ENCODE measurements around the gene CHMP5.

Gene CHMP5

GRCh38 chr9:33242609-33243134 lies 22.2 kb upstream of the CHMP5 start:
- DNase-seq (ENCODE audit: low read depth in 2 of 2): no peak

GRCh38 chr9:33244137-33244784 lies 20.6 kb upstream of the CHMP5 start:
- DNase-seq (ENCODE audit: low read depth in 2 of 2): no peak

- no peak for DNase-seq (ENCODE audit: low read depth in 2 of 2)
These were observed 19.5 kb upstream of the CHMP5 start for GRCh38 chr9:33245341-33245740.

- DNase-seq (ENCODE audit: low read depth in 2 of 2): no peak
These were observed 18.5 kb upstream of the CHMP5 start for GRCh38 chr9:33246269-33246860.

GRCh38 chr9:33248606-33249005 lies 16.2 kb upstream of the CHMP5 start:
- DNase-seq (ENCODE audit: low read depth in 2 of 2): no peak

GRCh38 chr9:33249087-33249658 lies 15.7 kb upstream of the CHMP5 start:
- DNase-seq (ENCODE audit: low read depth in 2 of 2): no peak

- no peak for DNase-seq (ENCODE audit: low read depth in 2 of 2)
These were observed 14.9 kb upstream of the CHMP5 start for GRCh38 chr9:33249983-33250382.

- no peak for DNase-seq (ENCODE audit: low read depth in 2 of 2)
These were observed 14.3 kb upstream of the CHMP5 start for GRCh38 chr9:33250458-33250995.

GRCh38 chr9:33254211-33254610 lies 10.6 kb upstream of the CHMP5 start:
- no peak for DNase-seq (ENCODE audit: low read depth in 2 of 2)

- DNase-seq (ENCODE audit: low read depth in 2 of 2): no peak
These were observed 9.8 kb upstream of the CHMP5 start for GRCh38 chr9:33255014-33255413.

GRCh38 chr9:33255471-33255870 lies 9.4 kb upstream of the CHMP5 start:
- DNase-seq (ENCODE audit: low read depth in 2 of 2): no peak

GRCh38 chr9:33256236-33256635 lies 8.6 kb upstream of the CHMP5 start:
- DNase-seq (ENCODE audit: low read depth in 2 of 2): no peak

- no peak for DNase-seq (ENCODE audit: low read depth in 2 of 2)
These were observed 7.6 kb upstream of the CHMP5 start for GRCh38 chr9:33257276-33257675.

GRCh38 chr9:33260372-33260771 lies 4.5 kb upstream of the CHMP5 start:
- DNase-seq (ENCODE audit: low read depth in 2 of 2): no peak

- DNase-seq (ENCODE audit: low read depth in 2 of 2): no peak
These were observed 1.5 kb upstream of the CHMP5 start for GRCh38 chr9:33263131-33264002.

GRCh38 chr9:33264003-33264472 lies 811 bp upstream of the CHMP5 start:
- peak; percentile 7 to 32 for DNase-seq (ENCODE audit: low read depth in 2 of 2)

- DNase-seq (ENCODE audit: low read depth in 2 of 2): no peak
These were observed 489 bp downstream of the CHMP5 start for GRCh38 chr9:33265211-33265865.

GRCh38 chr9:33267151-33267767 lies 2.4 kb downstream of the CHMP5 start:
- no peak for DNase-seq (ENCODE audit: low read depth in 2 of 2)

GRCh38 chr9:33270146-33270545 lies 5.3 kb downstream of the CHMP5 start:
- no peak for DNase-seq (ENCODE audit: low read depth in 2 of 2)

GRCh38 chr9:33272061-33272460 lies 7.2 kb downstream of the CHMP5 start:
- DNase-seq (ENCODE audit: low read depth in 2 of 2): no peak
